HEK293 (cell line): ENCODE results near the gene PRR11.

Experiments used
- CTCF ChIA-PET: fragments of 350-600 bp; formaldehyde crosslinking; extraction: SDS; loops from one replicate; lab custom pipeline; 2021; ENCODE audit warnings: antibody characterized with exemption; lab: Yijun Ruan, JAX
- POLR2A ChIA-PET: fragments of 300-600 bp; formaldehyde crosslinking; extraction: SDS; loops from one replicate; lab custom pipeline; 2020; ENCODE audit warnings: antibody characterized with exemption, inconsistent platforms; lab: Yijun Ruan, JAX
- H3K27ac ChIP-seq: fragments of 200-500 bp; sonication (Bioruptor generic); 2 replicates; pipeline ENCODE4 v1.5.1; 2014; ENCODE audit warnings: low read depth, low read length, control low read depth, inconsistent platforms; ENCODE audit errors: extremely low read depth
- H3K36me3 ChIP-seq, 2 experiments: fragments of 200-500 bp in 1 of 2; sonication (Bioruptor generic) in 1 of 2; 1 replicate in 1 of 2; 2 replicates in 1 of 2; pipeline ENCODE4 v1.5.1; 2014 to 2017; ENCODE audit warnings: inconsistent platforms in 2 of 2, low read length in 2 of 2; ENCODE audit not compliant: control insufficient read depth in 2 of 2, insufficient read depth in 1 of 2
- H3K4me1 ChIP-seq: fragments of 200-500 bp; sonication (Bioruptor generic); 2 replicates; pipeline ENCODE4 v1.5.1; 2014; ENCODE audit warnings: mild to moderate bottlenecking, low read length, inconsistent platforms; ENCODE audit not compliant: control insufficient read depth, insufficient read depth
- H3K4me3 ChIP-seq: 2 replicates; pipeline ENCODE4 v1.5.1; 2011; ENCODE audit warnings: low read depth, mild to moderate bottlenecking, control low read depth, low read length, moderate library complexity
- H3K9me3 ChIP-seq: fragments of 200-500 bp; sonication (Bioruptor generic); 2 replicates; pipeline ENCODE4 v1.5.1; 2014; ENCODE audit warnings: low read depth, low read length, inconsistent platforms; ENCODE audit not compliant: control insufficient read depth, insufficient read depth
- CTCF ChIP-seq: fragments of 450-650 bp; formaldehyde crosslinking; IDR thresholded peaks from 2 replicates; pipeline ENCODE4 v1.5.1; 2016; ENCODE audit warnings: missing biosample characterization, missing genetic modification characterization
- GLI4 ChIP-seq: fragments of 450-650 bp; formaldehyde crosslinking; IDR thresholded peaks from 2 replicates; pipeline ENCODE4 v1.5.1; 2016; ENCODE audit warnings: missing biosample characterization, missing genetic modification characterization
- IKZF3 ChIP-seq: fragments of 450-650 bp; IDR thresholded peaks from 2 replicates; pipeline ENCODE4 v1.5.0; 2018; ENCODE audit warnings: missing biosample characterization, mild to moderate bottlenecking, missing genetic modification characterization, moderate library complexity
- PRDM1 ChIP-seq: fragments of 450-650 bp; formaldehyde crosslinking; IDR thresholded peaks from 2 replicates; pipeline ENCODE4; 2016; ENCODE audit warnings: missing biosample characterization, missing genetic modification characterization
- PRDM6 ChIP-seq: fragments of 450-650 bp; formaldehyde crosslinking; IDR thresholded peaks from 2 replicates; pipeline ENCODE4 v1.5.1; 2017; ENCODE audit warnings: missing biosample characterization, missing genetic modification characterization
- TSHZ1 ChIP-seq: fragments of 450-650 bp; formaldehyde crosslinking; IDR thresholded peaks from 2 replicates; pipeline ENCODE4 v1.5.1; 2016; ENCODE audit warnings: missing biosample characterization, missing genetic modification characterization, borderline replicate concordance
- ZBTB26 ChIP-seq: fragments of 450-650 bp; formaldehyde crosslinking; optimal IDR thresholded peaks from 2 replicates; pipeline ENCODE3; 2016; ENCODE audit warnings: missing biosample characterization, mild to moderate bottlenecking, missing genetic modification characterization
- ZBTB44 ChIP-seq: fragments of 450-650 bp; IDR thresholded peaks from 2 replicates; pipeline ENCODE4 v1.5.1; 2018; ENCODE audit warnings: missing biosample characterization, mild to moderate bottlenecking, missing genetic modification characterization
- ZFP3 ChIP-seq: fragments of 450-650 bp; formaldehyde crosslinking; IDR thresholded peaks from 2 replicates; pipeline ENCODE4 v1.5.1; 2016; ENCODE audit warnings: low read depth, missing biosample characterization, missing genetic modification characterization
- ZNF121 ChIP-seq: fragments of 450-650 bp; formaldehyde crosslinking; IDR thresholded peaks from 2 replicates; pipeline ENCODE4 v1.5.1; 2016; ENCODE audit warnings: missing biosample characterization, missing genetic modification characterization
- ZNF133 ChIP-seq: fragments of 450-650 bp; formaldehyde crosslinking; IDR thresholded peaks from 2 replicates; pipeline ENCODE4 v1.5.1; 2016; ENCODE audit warnings: missing biosample characterization, missing genetic modification characterization
- ZNF2 ChIP-seq: fragments of 450-650 bp; formaldehyde crosslinking; IDR thresholded peaks from 2 replicates; pipeline ENCODE4 v1.5.1; 2016; ENCODE audit warnings: missing biosample characterization, missing genetic modification characterization
- ZNF211 ChIP-seq: fragments of 450-650 bp; formaldehyde crosslinking; IDR thresholded peaks from 2 replicates; pipeline ENCODE4 v1.5.1; 2016; ENCODE audit warnings: low read depth, missing biosample characterization, missing genetic modification characterization
- ZNF239 ChIP-seq: fragments of 450-650 bp; formaldehyde crosslinking; IDR thresholded peaks from 2 replicates; pipeline ENCODE4 v1.5.1; 2016; ENCODE audit warnings: missing biosample characterization, missing genetic modification characterization
- ZNF26 ChIP-seq: fragments of 450-650 bp; formaldehyde crosslinking; IDR thresholded peaks from 2 replicates; pipeline ENCODE4 v1.5.1; 2016; ENCODE audit warnings: missing biosample characterization, missing genetic modification characterization
- ZNF311 ChIP-seq: fragments of 450-650 bp; formaldehyde crosslinking; IDR thresholded peaks from 2 replicates; pipeline ENCODE4 v1.5.1; 2017; ENCODE audit warnings: missing biosample characterization, missing genetic modification characterization, borderline replicate concordance
- ZNF366 ChIP-seq: fragments of 450-650 bp; formaldehyde crosslinking; conservative IDR thresholded peaks from 2 replicates; pipeline ENCODE4 v1.5.1; 2016; ENCODE audit warnings: missing biosample characterization, missing genetic modification characterization
- ZNF433 ChIP-seq: fragments of 450-650 bp; formaldehyde crosslinking; IDR thresholded peaks from 2 replicates; pipeline ENCODE4 v1.5.1; 2016; ENCODE audit warnings: missing biosample characterization, missing genetic modification characterization, low read depth
- ZNF513 ChIP-seq: fragments of 450-650 bp; IDR thresholded peaks from 2 replicates; pipeline ENCODE4 v1.5.1; 2018; ENCODE audit warnings: missing biosample characterization, missing genetic modification characterization
- ZNF530 ChIP-seq: fragments of 450-650 bp; formaldehyde crosslinking; IDR thresholded peaks from 2 replicates; pipeline ENCODE4 v1.5.1; 2016; ENCODE audit warnings: low read depth, missing biosample characterization, missing genetic modification characterization
- ZXDB ChIP-seq: fragments of 450-650 bp; formaldehyde crosslinking; IDR thresholded peaks from 2 replicates; pipeline ENCODE4 v1.5.1; 2016; ENCODE audit warnings: missing biosample characterization, missing genetic modification characterization

PRR11 gene

GRCh38 chr17:59129814-59130213, 25.7 kb upstream of the PRR11 start:
- no peak overlapping the region for H3K4me3 ChIP-seq
- ChIA-PET CTCF (no interaction called here), POLR2A (interaction anchor here (1.1 kb wide), 1 partner anchor 21 kb away, joined by 3 read pairs; no protein-coding TSS in a partner anchor)
- H3K27ac ChIP-seq = no peak overlapping the region
- no peaks in the 10 kb centered on the region for H3K9me3 ChIP-seq
- H3K36me3 ChIP-seq = peaks cover 31 to 52% of the 10 kb centered on the region in 2 experiments
- H3K4me1 ChIP-seq = no peaks in the 10 kb centered on the region
- TF ChIP-seq ZNF366 (tag by site-specific recombination) (peak; percentile 81), IKZF3 (tag by site-specific recombination) (no peak), ZBTB44 (tag by site-specific recombination) (no peak), PRDM1 (tag by site-specific recombination) (peak; percentile 69), ZNF239 (no peak), ZNF211 (no peak), ZNF311 (tag by site-specific recombination) (no peak)

GRCh38 chr17:59131131-59131530, 24.4 kb upstream of the PRR11 start:
- TF ChIP-seq ZNF530 (tag by site-specific recombination) = no peak
- no peak for TF ChIP-seq ZFP3
- TF ChIP-seq ZNF26 = no peak
- TF ChIP-seq ZNF133 (tag by site-specific recombination) = no peak
- TF ChIP-seq ZNF513 (tag by site-specific recombination) = no peak
- TF ChIP-seq ZBTB26 (tag by site-specific recombination) = no peak
- no peak for TF ChIP-seq ZNF2 (tag by site-specific recombination)
- no peak for TF ChIP-seq PRDM1 (tag by site-specific recombination)
- no peak for TF ChIP-seq PRDM6 (tag by site-specific recombination)
- TF ChIP-seq ZNF433 (tag by site-specific recombination) = no peak
- no peak for TF ChIP-seq GLI4 (tag by site-specific recombination)
- TF ChIP-seq ZXDB (tag by site-specific recombination) = no peak
- TF ChIP-seq ZNF121 (tag by site-specific recombination) = no peak
- TF ChIP-seq CTCF (tag by site-specific recombination) = no peak
- TF ChIP-seq TSHZ1 (tag by site-specific recombination) = no peak
- Histone ChIP-seq H3K4me1 (no peaks in the 10 kb centered on the region), H3K27ac (no peak overlapping the region), H3K9me3 (no peaks in the 10 kb centered on the region), H3K36me3 (peaks cover 30 to 49% of the 10 kb centered on the region in 2 experiments), H3K4me3 (no peak overlapping the region)
- ChIA-PET POLR2A (no interaction called here), CTCF (interaction anchor here (1.0 kb wide), 1 partner anchor 18 kb away, joined by 4 read pairs; no protein-coding TSS in a partner anchor)
